H1 (cell line): Measurements from ENCODE around the gene HOXD4. TPM values are rescaled to one million over a fixed set of nuclear protein-coding genes. Genes with fewer than 3 reads are reported as not detected.

Experiments
- BACH1 ChIP-seq: IDR thresholded peaks from 2 replicates; pipeline ENCODE4 v1.6.1; 2012; ENCODE audit warnings: low read length, improper control_type of control experiment
- CEBPB ChIP-seq: IDR thresholded peaks from 2 replicates; pipeline ENCODE4 v1.6.1; 2012; ENCODE audit warnings: low read depth, low read length
- PHF8 ChIP-seq: fragments of 200-600 bp; sonication (generic); conservative IDR thresholded peaks from 2 replicates; pipeline ENCODE4 v1.7.1; 2012; ENCODE audit warnings: low read depth, mild to moderate bottlenecking, inconsistent platforms, low read length, moderate library complexity
- SIX5 ChIP-seq: IDR thresholded peaks from 2 replicates; pipeline ENCODE4 v1.6.1; 2011; ENCODE audit warnings: mild to moderate bottlenecking, low read depth, low read length
- YY1 ChIP-seq: IDR thresholded peaks from 2 replicates; pipeline ENCODE4 v1.6.1; 2011; ENCODE audit warnings: low read depth, mild to moderate bottlenecking, low read length
- polyA plus RNA-seq, 7 experiments: library from polyadenylated mRNA; depleted of rRNA in 3 of 7; stranded (reverse) in 5 of 7; unstranded in 2 of 7; fragments of >200 nt in 5 of 7; fragments of 200-250 nt in 2 of 7; gene quantifications; 1 replicate in 5 of 7; 2 replicates in 1 of 7; 4 replicates in 1 of 7; pipeline versions ENCODE4 v1.2.1 to v1.2.3, GENCODE V29; 2011 to 2013; ENCODE audit warnings: missing spikeins in 2 of 7, mixed read lengths in 2 of 7
- total RNA-seq: library from RNA; stranded (reverse); fragmentation: NEBNext Ultra II Directional; extraction: Animal tissue kit (Norgen Biotek cat#: 25700); gene quantifications from 2 replicates; pipeline ENCODE4 v1.2.1, GENCODE V29; 2021
- TF ChIP-seq, protein P1 (sequence below): IDR thresholded peaks from 2 replicates; pipeline ENCODE4 v1.6.1; 2011; ENCODE audit warnings: low read length, improper control_type of control experiment

HOXD4 gene
- total and polyA plus RNA-seq, 2 of the 8 experiments (the other 6 are each of a cell fraction or from before 2014, with no cell fraction given): not detected

DNA sequence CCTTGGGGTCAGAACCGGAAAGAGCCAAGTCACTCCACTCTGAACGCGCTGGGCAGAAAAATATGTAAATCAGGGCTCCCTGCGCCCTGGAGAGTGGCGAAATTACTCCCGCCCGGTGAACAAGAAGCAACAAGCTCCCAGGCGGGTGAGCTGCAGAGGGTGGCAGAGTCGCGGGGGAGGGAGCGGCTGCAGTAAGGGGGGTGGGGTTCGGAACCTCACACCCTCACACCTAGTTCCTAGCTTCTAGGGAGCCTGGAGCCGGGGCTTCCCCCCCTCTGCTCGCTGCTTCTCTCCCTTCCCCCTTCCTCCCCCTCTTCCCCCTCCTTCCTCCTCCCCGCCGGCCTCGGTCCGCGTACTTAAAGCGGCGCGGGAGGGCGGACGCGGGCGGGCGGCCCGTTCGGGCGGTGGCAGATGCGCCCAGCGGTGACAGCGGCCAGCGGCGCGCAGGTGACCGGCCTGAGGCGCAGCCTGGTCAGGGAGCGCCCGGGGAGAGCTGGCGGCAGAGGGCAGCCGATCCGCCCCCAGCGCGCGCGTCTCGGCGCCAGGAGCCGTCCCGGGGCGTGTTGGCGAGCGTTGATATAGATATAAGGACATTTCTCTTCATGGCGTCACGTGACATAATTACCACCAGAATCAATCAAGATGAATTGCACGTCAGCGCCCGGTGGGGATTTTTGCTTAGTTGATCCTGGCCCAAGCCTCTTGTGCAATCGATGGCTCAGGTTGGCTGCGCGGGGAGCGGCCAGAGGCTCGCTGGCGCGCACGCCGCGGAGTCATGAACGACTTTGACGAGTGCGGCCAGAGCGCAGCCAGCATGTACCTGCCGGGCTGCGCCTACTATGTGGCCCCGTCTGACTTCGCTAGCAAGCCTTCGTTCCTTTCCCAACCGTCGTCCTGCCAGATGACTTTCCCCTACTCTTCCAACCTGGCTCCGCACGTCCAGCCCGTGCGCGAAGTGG lies 44.5 kb upstream of the HOXD4 start, which contains the start of gene HOXD11 (continued):
- TF ChIP-seq, protein P1, sequence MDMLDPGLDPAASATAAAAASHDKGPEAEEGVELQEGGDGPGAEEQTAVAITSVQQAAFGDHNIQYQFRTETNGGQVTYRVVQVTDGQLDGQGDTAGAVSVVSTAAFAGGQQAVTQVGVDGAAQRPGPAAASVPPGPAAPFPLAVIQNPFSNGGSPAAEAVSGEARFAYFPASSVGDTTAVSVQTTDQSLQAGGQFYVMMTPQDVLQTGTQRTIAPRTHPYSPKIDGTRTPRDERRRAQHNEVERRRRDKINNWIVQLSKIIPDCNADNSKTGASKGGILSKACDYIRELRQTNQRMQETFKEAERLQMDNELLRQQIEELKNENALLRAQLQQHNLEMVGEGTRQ: peak; percentile 55; the same call in 1 of the 2 replicates
- TF ChIP-seq YY1: 0 out of 2 replicates have a peak, but pooled peaks have one; percentile 6
- peak; percentile 94 for TF ChIP-seq CEBPB
- no peak for TF ChIP-seq PHF8
- TF ChIP-seq SIX5: no peak
- no peak for TF ChIP-seq BACH1
